HG03558 (cell line): ENCODE results near the gene IKZF1.

ENCODE experiments used
- ATAC-seq: cut with Tn5 transposase; IDR thresholded peaks from one replicate; pipeline ENCODE4 v1.9.1; 2021; ENCODE audit warnings: moderate number of reproducible peaks; ENCODE audit not compliant: unreplicated experiment; ENCODE audit errors: extremely low read depth

The IKZF1 gene

GRCh38 chr7:50367570-50367969 is 63.1 kb downstream of the IKZF1 start:
- ATAC-seq = no peak

GRCh38 chr7:50368366-50368765 is 63.9 kb downstream of the IKZF1 start:
- ATAC-seq = no peak

- ATAC-seq = no peak
Observed at GRCh38 chr7:50369143-50370026, 64.9 kb downstream of the IKZF1 start.

GRCh38 chr7:50370884-50371283 is 66.4 kb downstream of the IKZF1 start:
- no peak for ATAC-seq

- no peak for ATAC-seq
Observed at GRCh38 chr7:50371551-50372021, 67.1 kb downstream of the IKZF1 start.

- no peak for ATAC-seq
Observed at GRCh38 chr7:50372923-50373322, 68.4 kb downstream of the IKZF1 start.

- ATAC-seq = no peak
Observed at GRCh38 chr7:50376056-50376820, 71.7 kb downstream of the IKZF1 start.

GRCh38 chr7:50377356-50377755 is 72.8 kb downstream of the IKZF1 start:
- no peak for ATAC-seq

- ATAC-seq = no peak
Observed at GRCh38 chr7:50379082-50379481, 74.6 kb downstream of the IKZF1 start.

GRCh38 chr7:50379539-50379938 is 75.0 kb downstream of the IKZF1 start:
- ATAC-seq = no peak

- no peak for ATAC-seq
Observed at GRCh38 chr7:50382455-50382854, 77.9 kb downstream of the IKZF1 start.

- no peak for ATAC-seq
Observed at GRCh38 chr7:50387351-50387750, 82.8 kb downstream of the IKZF1 start.

- ATAC-seq = no peak
Observed at GRCh38 chr7:50389961-50390360, 85.4 kb downstream of the IKZF1 start.

GRCh38 chr7:50391386-50391785 is 86.9 kb downstream of the IKZF1 start:
- ATAC-seq = no peak

- ATAC-seq = no peak
Observed at GRCh38 chr7:50393076-50393475, 88.6 kb downstream of the IKZF1 start.

GRCh38 chr7:50393547-50394252 is 89.2 kb downstream of the IKZF1 start:
- ATAC-seq = no peak

GRCh38 chr7:50394315-50394714 is 89.8 kb downstream of the IKZF1 start:
- no peak for ATAC-seq

GRCh38 chr7:50396856-50397255 is 92.3 kb downstream of the IKZF1 start:
- peak; percentile 9 for ATAC-seq

GRCh38 chr7:50397320-50397970 is 92.9 kb downstream of the IKZF1 start:
- ATAC-seq = peak; percentile 59

- no peak for ATAC-seq
Observed at GRCh38 chr7:50397971-50398324, 93.4 kb downstream of the IKZF1 start.
